NCI-H345 treated with DMSO at 0.1 percent for 48 hours (cell line): ENCODE measurements around the gene DNAJC6.
"Not testable (repeated sequence)": the region's sequence is repeated elsewhere in the genome, so short reads cannot be mapped to it uniquely, and the experiment has no call there.

ENCODE experiments used
- DNase-seq: peaks from one replicate; lab custom pipeline; 2025; ENCODE audit not compliant: unreplicated experiment; lab: John Stamatoyannopoulos, UW

The DNAJC6 gene

DNA sequence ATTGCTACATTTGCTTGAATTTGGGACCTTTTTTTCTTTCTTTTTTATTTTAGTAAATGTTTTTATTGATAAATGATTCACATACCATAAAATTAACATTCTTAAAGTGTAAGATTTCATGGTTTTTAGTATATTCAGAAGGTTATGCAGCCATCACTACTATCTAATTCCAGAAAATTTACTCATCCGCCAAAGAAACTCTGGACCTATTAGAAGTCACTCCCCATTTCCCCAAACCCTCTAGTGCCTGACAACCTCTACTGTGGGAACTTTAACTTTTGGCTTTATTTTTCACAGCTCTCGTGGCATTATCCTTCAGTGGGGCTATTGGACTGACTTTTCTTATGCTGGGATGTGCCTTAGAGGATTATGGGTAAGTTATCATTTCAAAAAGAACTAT, 115.7 kb downstream of the DNAJC6 start:
- no peak for DNase-seq

DNA sequence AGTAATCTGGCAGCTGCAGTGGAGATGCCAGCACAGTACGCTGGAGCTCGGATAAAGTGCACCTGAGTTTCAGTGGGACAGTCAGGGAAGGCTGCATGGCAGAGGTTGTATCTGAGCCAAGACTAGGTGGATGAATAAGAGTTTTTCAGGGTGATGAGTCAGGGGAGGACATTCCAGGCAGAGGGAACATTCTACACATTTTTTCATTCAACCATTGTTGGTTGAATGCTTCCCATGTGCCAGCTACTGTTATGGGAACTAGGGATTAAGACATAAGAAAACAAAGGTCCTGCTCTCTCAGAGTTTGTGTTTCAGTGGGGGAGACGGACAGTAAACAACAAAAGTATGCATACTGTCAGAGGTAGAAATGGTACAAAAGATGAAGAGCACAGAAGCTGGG, 116.4 kb downstream of the DNAJC6 start:
- DNase-seq = no peak

DNA sequence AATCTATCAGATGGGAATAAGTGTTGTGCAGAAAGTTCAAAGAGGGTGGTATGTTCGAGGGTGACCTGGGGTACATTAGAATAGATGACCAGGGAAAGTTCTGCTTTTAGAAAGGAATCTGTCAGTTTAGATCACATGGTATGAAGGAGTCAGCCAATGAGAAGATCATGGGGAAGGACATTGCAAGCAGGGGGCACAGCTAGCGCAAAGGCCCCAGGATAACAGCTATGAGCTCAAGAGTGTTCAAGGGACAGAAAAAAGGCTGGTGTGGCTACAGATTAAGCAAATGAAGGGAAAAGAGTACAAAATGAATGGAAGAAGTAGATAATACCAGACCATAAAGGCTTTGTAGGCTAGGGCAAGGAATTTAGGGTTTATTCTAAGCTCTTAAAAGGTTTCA, 119.7 kb downstream of the DNAJC6 start:
- no peak for DNase-seq

DNA sequence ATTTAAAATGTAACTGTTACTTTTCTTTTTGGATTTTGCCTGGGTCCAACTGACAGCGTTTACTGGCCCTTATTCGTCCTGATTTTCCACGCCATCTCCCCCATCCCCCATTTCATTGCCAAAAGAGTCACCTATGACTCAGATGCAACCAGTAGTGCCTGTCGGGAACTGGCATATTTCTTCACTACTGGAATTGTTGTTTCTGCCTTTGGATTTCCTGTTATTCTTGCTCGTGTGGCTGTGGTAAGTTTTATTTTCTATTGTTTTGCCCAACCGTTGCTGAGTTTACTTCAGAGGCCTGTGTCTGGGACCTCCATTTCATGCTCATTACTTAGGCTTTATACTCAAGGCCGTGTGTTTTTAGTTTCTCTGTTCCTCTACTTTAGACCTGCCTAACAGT, 120.5 kb downstream of the DNAJC6 start:
- DNase-seq = no peak

DNA sequence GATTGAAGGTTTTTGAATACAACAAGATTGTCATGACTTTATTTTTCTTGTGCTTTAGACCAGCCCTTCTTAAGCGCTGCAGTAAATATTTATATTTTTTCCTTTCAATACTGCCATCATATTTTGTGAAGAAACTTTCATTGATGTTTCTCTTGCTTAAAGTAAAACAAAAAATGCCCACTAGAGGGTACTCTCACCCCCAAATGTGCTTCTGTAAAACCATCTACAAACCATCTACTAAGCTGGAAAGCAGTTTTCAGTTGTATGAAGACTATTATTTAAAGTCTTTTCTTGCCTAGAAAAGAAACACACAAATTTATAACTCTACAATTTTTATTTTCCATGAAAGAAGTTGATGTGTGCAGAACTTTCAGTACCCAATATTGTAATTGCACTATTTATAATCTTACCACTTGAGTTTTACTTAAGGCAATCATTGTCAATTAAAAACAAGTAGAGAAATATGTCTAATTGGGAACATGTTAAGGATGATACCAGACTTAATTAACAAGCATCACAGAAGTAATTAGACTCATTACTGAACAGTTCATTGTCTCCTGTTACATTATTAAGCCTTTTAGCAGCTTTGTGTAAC, 121.9 kb downstream of the DNAJC6 start:
- DNase-seq = peak; percentile 6

DNA sequence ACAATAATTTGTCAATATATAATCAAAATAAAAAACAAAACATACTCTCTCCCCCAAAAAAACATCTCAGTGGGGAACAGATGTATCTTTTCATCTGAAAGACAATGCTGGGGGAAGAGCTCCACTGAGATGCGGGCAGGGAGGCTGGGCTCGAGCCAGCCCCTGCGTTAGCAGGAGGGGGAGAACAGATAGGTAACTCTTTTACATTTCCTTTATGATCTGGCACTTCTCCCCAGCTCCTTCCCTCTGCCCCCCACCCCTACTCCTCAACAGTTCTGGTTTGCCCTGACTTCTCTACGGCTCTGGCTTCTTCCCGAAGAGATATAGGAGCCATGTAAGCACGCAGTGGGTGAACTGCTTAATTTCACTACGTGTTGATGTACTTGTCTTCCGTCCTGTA, 123.6 kb downstream of the DNAJC6 start:
- DNase-seq = no peak

DNA sequence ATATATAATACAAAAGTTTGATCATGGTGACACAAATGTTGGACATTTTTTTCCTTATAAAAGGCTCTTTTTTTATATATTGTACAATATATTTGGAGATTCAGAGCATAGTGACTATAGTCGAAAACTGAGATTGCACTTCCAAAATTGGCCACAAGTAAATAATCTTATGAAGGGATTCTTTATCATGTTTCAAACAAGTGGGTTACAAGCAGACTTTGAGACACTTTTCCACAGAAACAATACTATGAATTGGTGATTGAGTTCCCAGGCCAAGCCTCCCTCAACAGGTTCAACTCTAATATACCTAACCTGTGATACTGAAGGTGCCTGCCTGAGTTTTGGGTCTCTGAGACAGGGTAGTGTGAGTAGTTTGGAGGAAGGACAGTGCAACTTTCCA, 124.9 kb downstream of the DNAJC6 start:
- no peak for DNase-seq

DNA sequence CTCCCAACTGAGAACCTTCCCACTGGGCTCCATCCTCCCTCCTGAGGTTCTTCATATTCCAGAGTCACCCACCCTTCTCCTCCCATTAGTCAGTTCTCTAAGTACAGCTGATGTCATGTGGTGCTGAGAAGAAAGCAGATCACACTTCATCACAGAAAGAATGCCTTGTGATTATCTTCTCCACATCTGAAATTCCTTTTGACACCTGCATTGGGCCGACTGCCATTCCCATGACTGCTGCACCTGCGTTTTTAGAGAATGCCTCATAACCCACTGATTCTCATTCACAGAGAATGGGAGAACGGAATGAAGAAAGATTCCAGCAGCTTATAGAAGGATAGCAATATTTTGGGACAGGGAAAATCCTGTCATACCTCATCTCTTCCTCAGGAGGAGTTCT, 125.4 kb downstream of the DNAJC6 start:
- no peak for DNase-seq

DNA sequence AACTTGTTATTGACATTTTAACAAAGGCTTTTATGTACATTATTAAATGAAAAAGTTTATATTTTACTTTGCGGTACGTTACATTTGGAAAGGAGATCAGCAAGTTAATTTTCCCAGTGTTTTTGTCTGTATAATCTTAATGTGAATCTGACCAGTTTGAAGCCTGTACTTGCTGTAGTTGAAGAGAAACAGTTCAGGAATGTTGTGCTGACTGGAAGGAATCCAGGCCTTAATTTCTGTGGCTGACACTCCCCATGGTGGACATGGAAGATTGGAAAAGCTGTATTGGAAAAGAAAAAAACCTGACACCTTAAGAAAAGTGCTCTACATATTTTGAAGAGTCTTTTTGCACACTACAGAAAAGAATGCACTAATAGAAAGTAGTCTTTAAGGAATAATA, 126.6 kb downstream of the DNAJC6 start:
- DNase-seq = no peak

DNA sequence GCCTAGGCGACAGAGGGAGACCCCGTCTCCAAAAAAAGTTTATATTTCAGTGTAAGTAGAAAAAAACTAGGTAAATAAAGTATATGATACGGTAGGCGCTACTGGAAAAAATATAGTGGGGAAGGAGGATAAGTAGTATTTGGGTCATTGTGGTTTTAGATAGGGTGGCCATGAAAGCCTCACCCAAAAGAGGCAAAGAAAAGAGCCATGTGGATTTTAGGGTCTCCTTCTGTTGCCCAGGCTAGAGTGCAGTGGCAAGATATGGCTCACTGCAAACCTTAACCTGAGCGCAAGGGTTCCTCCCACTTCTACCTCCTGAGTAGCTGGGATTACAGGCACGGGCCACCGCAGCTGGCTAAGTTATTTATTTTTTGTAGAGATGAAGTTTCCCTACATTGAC, 128.3 kb downstream of the DNAJC6 start:
- no peak for DNase-seq

DNA sequence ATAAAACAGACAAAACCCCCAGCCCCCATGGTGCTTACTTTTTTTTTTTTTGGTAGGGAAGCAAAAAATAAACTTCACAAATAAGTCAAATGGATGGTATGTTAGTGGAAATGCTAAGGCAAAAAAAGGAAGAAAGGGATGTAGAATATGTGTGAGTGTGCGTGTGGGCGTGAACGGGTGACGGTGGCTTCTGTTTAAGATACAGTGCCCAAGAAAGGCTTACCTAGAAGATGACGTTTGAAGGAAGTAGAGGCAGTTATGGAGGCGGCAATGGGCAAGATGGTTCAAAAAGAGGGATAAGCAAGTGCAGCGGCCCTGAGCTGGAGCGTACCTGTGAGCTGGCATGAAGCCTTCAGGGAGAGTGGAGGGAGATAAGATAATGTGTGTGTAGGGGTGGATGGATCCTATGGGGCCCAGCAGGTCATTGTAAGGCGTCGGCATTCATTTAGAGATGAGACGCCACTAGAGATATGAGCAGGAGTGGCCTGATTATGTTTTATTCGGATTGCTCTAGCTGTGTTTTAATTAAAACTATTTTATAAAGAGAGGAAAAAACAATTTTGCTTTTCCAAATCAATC, 131.1 kb downstream of the DNAJC6 start:
- no peak for DNase-seq

DNA sequence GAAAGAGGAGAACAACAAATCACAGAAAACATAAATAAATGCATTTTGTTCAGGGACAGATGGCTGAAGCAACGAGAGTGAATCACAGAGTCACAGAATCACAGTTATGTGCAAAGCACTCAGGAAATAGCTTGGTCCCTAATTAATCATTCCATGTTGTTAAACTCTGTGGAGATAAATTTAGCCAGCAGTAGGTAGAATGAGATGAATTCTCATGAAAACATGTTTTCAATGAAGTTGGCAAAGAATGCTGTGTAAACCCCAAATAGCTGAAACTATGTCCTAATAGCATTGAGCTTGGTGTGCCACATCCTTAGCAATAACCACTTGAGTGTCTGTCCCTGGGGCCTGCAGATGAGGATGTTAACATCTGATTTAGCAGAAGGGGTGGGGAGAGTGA, 131.6 kb downstream of the DNAJC6 start:
- no peak for DNase-seq

DNA sequence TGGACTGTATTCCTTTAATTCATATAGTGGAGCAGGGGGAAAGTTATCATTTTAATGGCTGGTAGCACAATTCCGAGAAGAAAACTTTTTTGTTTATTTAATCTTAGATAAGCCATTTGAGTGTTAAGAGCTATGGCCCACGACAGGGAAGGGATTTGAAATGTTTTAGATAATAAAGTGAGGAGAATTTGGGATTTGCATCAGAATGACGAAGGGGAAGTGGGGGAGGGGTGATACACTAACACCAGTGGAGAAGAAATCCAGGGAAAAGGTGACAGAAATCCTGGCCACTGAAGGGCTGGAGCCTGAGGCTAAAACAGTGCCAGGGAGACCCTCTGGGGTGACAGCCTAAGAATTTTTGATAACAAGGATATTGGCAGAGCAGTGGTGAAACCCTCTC, 132.1 kb downstream of the DNAJC6 start:
- DNase-seq = no peak

DNA sequence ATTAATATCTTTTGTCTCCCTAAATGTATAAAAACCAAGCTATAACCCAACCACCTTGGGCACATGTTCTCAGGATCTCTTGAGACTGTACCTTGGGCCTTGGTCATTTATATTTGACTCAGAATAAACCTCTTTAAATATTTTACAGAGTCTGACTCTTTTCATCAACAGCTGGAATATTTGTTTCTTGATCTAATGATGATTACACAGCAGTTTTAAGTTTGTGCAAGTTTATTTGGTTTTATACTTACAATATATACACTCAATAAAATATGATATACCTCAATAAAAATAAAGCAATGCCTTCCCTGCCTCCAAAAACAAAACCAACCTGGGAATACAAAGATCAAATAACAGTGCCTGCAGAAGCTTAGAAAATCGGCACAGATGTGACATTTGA, 133.1 kb downstream of the DNAJC6 start:
- no peak for DNase-seq

DNA sequence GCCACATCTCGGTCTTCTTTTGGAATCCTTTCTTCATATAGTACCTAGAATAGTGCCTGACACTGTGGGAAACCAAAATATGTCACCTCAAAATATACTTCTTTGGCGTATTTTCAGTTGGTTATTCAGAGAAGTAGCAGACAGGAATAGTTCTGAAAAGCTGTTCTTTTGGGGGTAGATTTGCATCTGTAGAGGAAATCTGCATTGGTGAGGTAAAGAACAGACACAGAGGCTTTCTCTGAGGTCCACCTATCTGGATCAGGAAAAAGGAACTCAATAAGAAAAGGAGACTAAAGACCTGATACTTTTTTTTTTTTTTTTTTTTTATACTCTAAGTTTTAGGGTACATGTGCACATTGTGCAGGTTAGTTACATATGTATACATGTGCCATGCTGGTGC, 134.3 kb downstream of the DNAJC6 start:
- DNase-seq = no peak

DNA sequence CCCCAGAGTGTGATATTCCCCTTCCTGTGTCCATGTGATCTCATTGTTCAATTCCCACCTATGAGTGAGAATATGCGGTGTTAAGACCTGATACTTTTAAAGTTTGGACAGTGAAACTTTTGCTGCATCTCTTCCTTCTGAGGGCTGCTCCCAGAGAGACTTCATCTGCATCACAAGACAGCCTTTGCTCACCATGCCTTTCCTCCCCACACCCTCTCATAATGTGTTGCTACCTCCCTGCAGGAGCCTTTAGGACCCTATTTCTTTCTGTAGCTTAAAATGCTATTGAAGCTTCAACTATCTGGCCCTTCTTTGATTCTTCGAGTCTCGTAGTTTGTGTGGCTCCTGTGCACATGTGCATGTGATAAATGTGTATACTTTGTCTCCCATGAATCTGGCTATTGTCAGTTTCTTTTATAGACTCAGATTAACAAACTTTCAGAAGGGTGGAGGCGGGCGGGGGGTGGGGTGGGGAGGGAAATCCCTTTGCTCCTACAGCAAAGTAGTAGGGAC, 134.8 kb downstream of the DNAJC6 start:
- no peak for DNase-seq

DNA sequence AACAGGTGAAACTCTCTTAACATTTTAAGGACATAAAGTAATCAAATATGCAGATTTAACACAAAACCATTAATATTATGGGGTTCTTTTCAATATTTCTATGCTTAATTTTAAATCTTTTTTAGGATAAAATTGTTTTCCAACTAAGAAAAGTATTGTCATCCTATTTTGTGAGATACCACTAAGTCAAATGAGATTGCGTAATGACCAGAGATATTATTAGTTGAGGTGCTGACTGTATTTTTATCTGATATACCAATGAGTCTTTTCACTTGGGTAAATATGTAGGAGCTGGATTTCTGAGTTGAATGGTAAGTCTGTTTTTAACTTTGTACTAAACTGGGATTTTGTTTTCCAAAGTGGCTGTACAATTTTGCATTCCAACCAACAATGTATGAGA, 136.5 kb downstream of the DNAJC6 start:
- no peak for DNase-seq

DNA sequence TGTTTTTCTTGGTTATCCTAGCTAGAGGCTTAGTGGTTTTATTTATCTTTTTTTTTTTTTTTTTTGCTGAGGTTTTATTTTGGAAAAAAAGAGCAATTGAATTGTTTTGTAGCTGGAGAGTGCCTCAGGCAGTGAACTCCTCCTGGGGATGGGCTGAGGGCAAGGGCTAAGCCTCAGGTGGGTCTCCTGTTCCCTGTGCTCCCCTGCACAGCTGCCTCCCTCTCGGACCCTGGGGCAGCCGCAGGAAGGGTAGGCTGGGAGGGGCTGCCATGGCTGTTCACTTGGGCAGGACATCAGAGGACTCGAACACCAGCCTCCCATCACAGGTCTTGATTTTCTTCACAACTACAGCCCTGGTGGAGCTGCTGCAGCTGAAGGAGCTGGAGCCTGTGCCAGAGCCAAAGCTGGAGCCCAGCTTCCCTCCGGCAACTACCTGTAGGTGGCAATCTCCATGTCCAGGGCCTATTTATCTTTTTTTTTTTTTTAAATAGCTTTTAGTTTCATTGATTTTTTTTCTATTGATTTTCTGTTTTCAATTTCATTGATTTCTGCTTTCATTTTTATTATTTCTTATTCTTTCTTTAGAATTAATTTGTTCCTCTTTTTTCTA, 140.0 kb downstream of the DNAJC6 start:
- no peak for DNase-seq

DNA sequence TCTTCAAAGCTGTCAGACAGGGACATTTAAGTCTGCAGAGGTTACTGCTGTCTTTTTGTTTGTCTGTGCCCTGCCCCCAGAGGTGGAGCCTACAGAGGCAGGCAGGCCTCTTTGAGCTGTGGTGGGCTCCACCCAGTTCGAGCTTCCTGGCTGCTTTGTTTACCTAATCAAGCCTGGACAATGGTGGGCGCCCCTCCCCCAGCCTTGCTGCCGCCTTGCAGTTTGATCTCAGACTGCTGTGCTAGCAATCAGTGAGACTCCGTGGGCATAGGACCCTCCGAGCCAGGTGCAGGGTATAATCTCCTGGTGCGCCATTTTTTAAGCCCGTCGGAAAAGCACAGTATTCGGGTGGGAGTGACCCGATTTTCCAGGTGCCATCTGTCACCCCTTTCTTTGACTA, 146.3 kb downstream of the DNAJC6 start:
- not testable (repeated sequence) for DNase-seq

DNA sequence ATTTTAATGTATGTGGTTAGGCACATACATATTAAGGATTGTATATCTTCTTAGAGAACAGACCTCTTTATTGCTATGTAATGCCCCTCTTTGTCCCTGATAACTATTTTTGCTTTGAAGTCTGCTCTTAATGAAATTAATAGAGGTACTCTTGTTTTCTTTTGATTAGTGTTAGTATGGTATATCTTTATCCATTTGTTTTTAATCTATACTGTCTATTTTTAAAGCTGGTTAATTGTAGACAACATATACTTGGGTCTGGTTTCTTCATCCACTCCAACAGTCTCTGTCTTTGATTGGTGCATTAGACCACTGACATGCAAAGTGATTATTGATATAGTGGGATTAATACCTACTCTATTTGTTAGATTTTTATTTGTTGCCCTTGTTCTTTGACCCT, 147.1 kb downstream of the DNAJC6 start:
- DNase-seq = no peak

DNA sequence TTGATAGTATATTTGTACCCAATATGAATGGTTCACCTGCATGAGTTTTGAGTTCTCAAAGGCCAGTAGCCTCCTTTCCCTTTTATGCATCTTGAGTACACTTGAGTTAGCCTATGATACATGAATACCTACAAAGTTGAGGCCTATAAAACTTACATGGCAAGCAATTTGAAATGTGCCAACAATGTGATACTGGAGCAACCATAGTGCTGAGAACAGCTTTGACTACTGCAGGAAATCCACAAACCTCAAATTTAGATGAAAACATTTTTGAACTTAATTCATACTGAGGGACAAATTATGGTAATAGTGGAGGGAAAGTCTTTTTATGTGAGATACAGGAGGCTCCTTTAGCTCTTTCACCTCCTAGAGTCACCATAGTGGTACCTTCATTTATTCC, 148.5 kb downstream of the DNAJC6 start:
- no peak for DNase-seq

DNA sequence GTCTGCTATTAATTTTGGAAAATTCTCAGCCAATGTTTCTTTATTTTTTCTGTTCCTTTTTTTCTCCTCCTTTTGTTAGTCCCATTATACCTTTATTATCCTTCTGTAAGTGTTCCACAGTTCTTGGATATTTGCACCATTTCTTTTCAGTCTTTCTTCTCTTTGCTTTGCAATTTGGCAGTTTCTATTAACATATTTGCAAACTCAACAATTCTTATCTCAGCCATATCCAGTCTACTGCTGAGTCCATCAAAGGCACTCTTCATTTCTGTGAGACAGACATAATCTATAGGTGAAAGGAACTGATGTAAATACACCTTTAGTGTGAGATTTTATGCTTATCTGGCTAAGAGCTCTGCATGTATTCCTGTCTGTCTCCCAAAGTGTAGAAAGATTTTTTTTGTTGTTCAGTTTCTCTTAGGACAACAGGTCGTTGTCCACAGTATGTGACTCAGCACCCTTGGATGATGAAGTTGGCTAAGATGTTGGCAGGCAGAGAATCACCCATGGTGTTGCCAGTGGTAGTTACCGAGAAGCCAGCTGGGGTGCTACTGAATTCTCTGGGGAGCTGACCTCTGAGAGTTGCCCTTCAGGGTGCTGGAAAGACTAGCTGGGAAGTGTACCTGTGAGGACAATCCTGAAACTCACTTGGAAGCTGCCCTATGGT, 149.5 kb downstream of the DNAJC6 start:
- no peak for DNase-seq
